Neuronal stem cell (in vitro differentiated cells): ENCODE data around the gene CACTIN.

Source experiments
- DNase-seq: peaks from one replicate; pipeline ENCODE4 v3.0.0-alpha.2; 2013; ENCODE audit warnings: low spot score
- H2AFZ ChIP-seq: one replicate; pipeline ENCODE4 v1.6.1; 2013; ENCODE audit warnings: mild to moderate bottlenecking, low read length, inconsistent platforms
- H2AK5ac ChIP-seq: 2 replicates; pipeline ENCODE4 v1.6.1; 2013; ENCODE audit warnings: low read depth, mild to moderate bottlenecking, inconsistent platforms, low read length, moderate library complexity, mixed read lengths
- H2BK120ac ChIP-seq: 2 replicates; pipeline ENCODE4 v1.6.1; 2013; ENCODE audit warnings: low read depth, mild to moderate bottlenecking, inconsistent platforms, low read length, moderate library complexity, mixed read lengths
- H2BK12ac ChIP-seq: one replicate; pipeline ENCODE4 v1.6.1; 2013; ENCODE audit warnings: low read length, inconsistent platforms
- H2BK15ac ChIP-seq: 2 replicates; pipeline ENCODE4 v1.6.1; 2013; ENCODE audit warnings: mild to moderate bottlenecking, low read length, inconsistent platforms, mixed read lengths
- H2BK5ac ChIP-seq: one replicate; pipeline ENCODE4 v1.6.1; 2013; ENCODE audit warnings: inconsistent platforms, mild to moderate bottlenecking, low read length, moderate library complexity
- H3K14ac ChIP-seq: one replicate; pipeline ENCODE4 v1.6.1; 2013; ENCODE audit warnings: low read length, inconsistent platforms
- H3K18ac ChIP-seq: 2 replicates; pipeline ENCODE4 v1.6.1; 2013; ENCODE audit warnings: low read length, inconsistent platforms
- H3K23ac ChIP-seq: 2 replicates; pipeline ENCODE4 v1.6.1; 2013; ENCODE audit warnings: low read depth, mild to moderate bottlenecking, mixed read lengths, low read length, inconsistent platforms; ENCODE audit not compliant: poor library complexity
- H3K27ac ChIP-seq: replicated peaks from 3 replicates; pipeline ENCODE4 v1.5.1; 2013; ENCODE audit warnings: low read length, inconsistent platforms
- H3K27me3 ChIP-seq, 3 experiments: 2 replicates each; pipeline ENCODE4 v1.6.1; 2013; ENCODE audit warnings: low read length in 3 of 3, mild to moderate bottlenecking in 2 of 3, inconsistent platforms in 1 of 3, low read depth in 1 of 3, mixed read lengths in 1 of 3, moderate library complexity in 1 of 3; ENCODE audit not compliant: control insufficient read depth in 3 of 3, insufficient read depth in 3 of 3
- H3K36me3 ChIP-seq, 2 donors: replicated peaks in 1 of 2; 2 replicates each; pipeline ENCODE4 v1.6.1; 2013; ENCODE audit warnings: low read length in 2 of 2; ENCODE audit not compliant: control insufficient read depth in 2 of 2, insufficient read depth in 2 of 2
- H3K4ac ChIP-seq: 2 replicates; pipeline ENCODE4 v1.6.1; 2013; ENCODE audit warnings: inconsistent platforms, mild to moderate bottlenecking, low read length, moderate library complexity
- H3K4me1 ChIP-seq, 2 donors: 1 replicate in 1 of 2; 2 replicates in 1 of 2; pipeline ENCODE4 v1.6.1; 2013; ENCODE audit warnings: low read length in 2 of 2, low read depth in 1 of 2; ENCODE audit not compliant: control insufficient read depth in 2 of 2, insufficient read depth in 1 of 2
- H3K4me2 ChIP-seq: one replicate; pipeline ENCODE4 v1.6.1; 2013; ENCODE audit warnings: mild to moderate bottlenecking, low read length, inconsistent platforms; ENCODE audit not compliant: insufficient read depth, poor library complexity, severe bottlenecking
- H3K4me3 ChIP-seq, 2 donors: 2 replicates each; pipeline ENCODE4 v1.5.1; 2013; ENCODE audit warnings: low read length in 2 of 2, mild to moderate bottlenecking in 2 of 2, inconsistent platforms in 1 of 2, moderate library complexity in 1 of 2
- H3K79me1 ChIP-seq: one replicate; pipeline ENCODE4 v1.6.1; 2013; ENCODE audit warnings: low read depth, mild to moderate bottlenecking, inconsistent platforms, low read length, moderate library complexity
- H3K9ac ChIP-seq: one replicate; pipeline ENCODE4 v1.6.1; 2013; ENCODE audit warnings: mild to moderate bottlenecking, low read depth, low read length, inconsistent platforms; ENCODE audit not compliant: poor library complexity
- H3K9me3 ChIP-seq, 2 donors: replicated peaks in 1 of 2; 2 replicates each; pipeline versions ENCODE3 to v1.6.1; 2013; ENCODE audit warnings: low read length in 2 of 2, mild to moderate bottlenecking in 2 of 2, inconsistent platforms in 1 of 2, low read depth in 1 of 2, mixed read lengths in 1 of 2, moderate library complexity in 1 of 2; ENCODE audit not compliant: control insufficient read depth in 2 of 2, insufficient read depth in 1 of 2
- H4K8ac ChIP-seq: one replicate; pipeline ENCODE4 v1.6.1; 2013; ENCODE audit warnings: low read depth, mild to moderate bottlenecking, inconsistent platforms, low read length, moderate library complexity
- H4K91ac ChIP-seq: one replicate; pipeline ENCODE4 v1.6.1; 2013; ENCODE audit warnings: low read length, low read depth, mild to moderate bottlenecking, inconsistent platforms; ENCODE audit not compliant: poor library complexity
- WGBS, 2 donors: extraction: QIAGEN DNeasy Blood & Tissue Kit; methylation state at CpG; one replicate each; pipeline ENCODE4 v1.1.7; 2013; ENCODE audit warnings: missing lambda C conversion rate in 2 of 2, mixed read lengths in 1 of 2; ENCODE audit not compliant: insufficient read length in 2 of 2, insufficient replicate concordance in 1 of 2; ENCODE audit errors: extremely low coverage in 2 of 2; 5-methylcytosine and 5-hydroxymethylcytosine counted together

The CACTIN gene

DNA sequence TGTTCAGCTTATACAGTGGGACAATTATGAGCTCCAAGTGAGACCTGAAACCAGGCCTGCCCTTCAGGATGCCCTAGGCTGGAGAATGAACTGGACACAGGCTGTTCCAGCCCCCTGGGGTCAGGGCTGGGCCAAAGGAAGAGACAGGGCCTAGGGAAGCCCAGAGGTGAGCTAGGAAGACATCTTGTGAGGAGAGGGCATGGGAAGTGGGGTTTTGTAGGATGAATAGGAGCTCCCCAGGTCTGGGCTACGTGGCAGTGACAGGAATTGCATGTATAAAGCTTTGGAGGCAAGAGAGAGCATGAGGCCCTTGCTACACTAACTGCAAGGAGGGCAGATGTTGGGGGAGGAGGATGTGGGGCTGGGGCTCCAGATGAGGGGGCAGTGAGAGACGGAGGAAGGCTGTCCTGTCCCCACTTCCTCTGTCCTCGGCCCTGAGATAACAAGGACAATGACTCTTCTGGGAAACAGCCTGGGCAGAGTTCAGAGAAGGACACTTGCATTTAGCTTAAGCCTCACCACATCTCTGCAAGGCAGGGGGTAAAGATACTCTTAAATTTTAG is 18.4 kb downstream of the CACTIN start:
- Histone ChIP-seq H3K4me2 (no peak overlapping the region), H4K8ac (no peak overlapping the region), H3K27me3 (peaks cover 3 to 29% (median 28%) of the 10 kb centered on the region in 3 experiments), H2BK15ac (no peak overlapping the region), H3K79me1 (peaks cover 2% of the 10 kb centered on the region), H3K4me1 (peaks cover 5 to 18% of the 10 kb centered on the region in 2 donors), H2AFZ (peak overlapping the region; percentile 74), H3K9ac (no peak overlapping the region), H2BK120ac (no peak overlapping the region), H3K4me3 (no peak overlapping the region), H4K91ac (no peak overlapping the region), H3K9me3 (no peaks in the 10 kb centered on the region), H3K36me3 (peaks cover 6 to 29% of the 10 kb centered on the region in 2 donors), H2BK5ac (no peak overlapping the region), H2AK5ac (no peak overlapping the region), H3K4ac (no peak overlapping the region), H3K14ac (no peak overlapping the region), H2BK12ac (no peak overlapping the region), H3K27ac (no peak overlapping the region), H3K18ac (no peak overlapping the region), H3K23ac (no peak overlapping the region)
- DNase-seq = no peak
- WGBS, 2 donors = no CpG with 5 or more reads among the region's 3 CpGs

- no peak overlapping the region for H4K8ac ChIP-seq
- peaks cover 2% of the 10 kb centered on the region for H3K79me1 ChIP-seq
- H2BK120ac ChIP-seq = no peak overlapping the region
- no peaks in the 10 kb centered on the region for H3K9me3 ChIP-seq
- H3K27me3 ChIP-seq = peaks cover 3 to 29% (median 28%) of the 10 kb centered on the region in 3 experiments
- no peak overlapping the region for H4K91ac ChIP-seq
- H3K4me2 ChIP-seq = peak overlapping the region; percentile 54
- H2BK5ac ChIP-seq = peak overlapping the region; percentile 90
- H3K4me1 ChIP-seq = peaks cover 5 to 18% of the 10 kb centered on the region in 2 donors
- H2AFZ ChIP-seq = peak overlapping the region; percentile 74
- no peak overlapping the region for H2BK15ac ChIP-seq
- peak overlapping the region in 1 of 2 donors; percentile 64 for H3K4me3 ChIP-seq
- H3K4ac ChIP-seq = no peak overlapping the region
- peak overlapping the region; percentile 40 for H3K23ac ChIP-seq
- WGBS, 2 donors = no CpG with 5 or more reads among the region's 22 CpGs
- no peak overlapping the region for H3K27ac ChIP-seq
- H3K14ac ChIP-seq = no peak overlapping the region
- H2BK12ac ChIP-seq = no peak overlapping the region
- H3K36me3 ChIP-seq = peaks cover 6 to 26% of the 10 kb centered on the region in 2 donors
- H2AK5ac ChIP-seq = peak overlapping the region; percentile 5
- H3K18ac ChIP-seq = peak overlapping the region; percentile 89
- H3K9ac ChIP-seq = no peak overlapping the region
- no peak for DNase-seq
Measured at GRCh38 chr19:3607303-3608078, 19.1 kb downstream of the CACTIN start.

DNA sequence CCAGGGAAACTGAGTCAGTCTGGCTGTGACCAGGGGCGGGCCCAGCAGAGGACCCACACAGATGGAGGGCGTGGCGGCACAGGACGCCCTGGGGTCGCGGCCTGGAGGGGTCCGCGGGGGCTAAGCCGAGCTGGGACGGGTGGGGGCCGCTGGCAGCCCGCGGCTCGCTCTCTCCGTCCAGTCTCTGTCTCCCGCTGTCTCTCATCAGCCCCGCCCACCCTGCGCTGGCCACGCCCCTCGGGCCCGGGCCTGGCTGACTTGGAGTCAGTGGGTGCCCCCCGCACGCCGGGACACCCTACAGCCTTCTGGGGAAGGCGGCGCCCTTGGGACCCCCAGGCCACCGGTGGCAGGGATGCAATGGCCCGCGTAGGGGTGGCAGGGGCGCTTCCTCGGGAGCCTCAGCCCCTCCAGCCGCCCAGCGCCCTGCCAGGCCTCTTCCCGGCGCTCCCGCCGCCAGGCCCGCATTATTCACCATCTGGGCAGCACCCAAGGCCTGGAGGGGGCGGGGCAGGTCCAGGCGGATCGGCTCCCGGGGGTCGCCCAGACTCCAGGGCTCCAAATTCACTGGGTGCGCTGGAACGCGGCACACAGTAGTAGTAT is 19.8 kb downstream of the CACTIN start, which contains the start of gene TBXA2R:
Gene TBXA2R (minus strand): TSS at position 186 of the 600 bp plus-strand sequence. CDS start 6,241 bp downstream, outside the sequence.
- no peak for DNase-seq
- Histone ChIP-seq H3K9me3 (no peaks in the 10 kb centered on the region), H3K4me3 (peak within 1 kb of the TSS in 1 of 2 donors; percentile 65), H4K8ac (no peak within 1 kb of the TSS), H3K36me3 (peaks cover 4 to 20% of the 10 kb centered on the region in 2 donors), H3K4me1 (peaks cover 5 to 18% of the 10 kb centered on the region in 2 donors), H3K27ac (no peak within 1 kb of the TSS), H2BK5ac (peak within 1 kb of the TSS; percentile 90), H2AK5ac (peak within 1 kb of the TSS; percentile 37), H3K18ac (peak within 1 kb of the TSS; percentile 95), H3K9ac (peak within 1 kb of the TSS; percentile 77), H4K91ac (no peak within 1 kb of the TSS), H2AFZ (peak within 1 kb of the TSS; percentile 74), H3K4ac (no peak within 1 kb of the TSS), H3K79me1 (peaks cover 2% of the 10 kb centered on the region), H2BK12ac (no peak within 1 kb of the TSS), H3K23ac (peak within 1 kb of the TSS; percentile 73), H3K27me3 (peaks cover 3 to 29% (median 28%) of the 10 kb centered on the region in 3 experiments), H3K4me2 (peak within 1 kb of the TSS; percentile 54), H3K14ac (no peak within 1 kb of the TSS), H2BK15ac (peak within 1 kb of the TSS; percentile 55), H2BK120ac (no peak within 1 kb of the TSS)
- no CpG with 5 or more reads among the region's 46 CpGs for WGBS, 2 donors
